Measurements from ENCODE around the gene PTAFR.

DNA sequence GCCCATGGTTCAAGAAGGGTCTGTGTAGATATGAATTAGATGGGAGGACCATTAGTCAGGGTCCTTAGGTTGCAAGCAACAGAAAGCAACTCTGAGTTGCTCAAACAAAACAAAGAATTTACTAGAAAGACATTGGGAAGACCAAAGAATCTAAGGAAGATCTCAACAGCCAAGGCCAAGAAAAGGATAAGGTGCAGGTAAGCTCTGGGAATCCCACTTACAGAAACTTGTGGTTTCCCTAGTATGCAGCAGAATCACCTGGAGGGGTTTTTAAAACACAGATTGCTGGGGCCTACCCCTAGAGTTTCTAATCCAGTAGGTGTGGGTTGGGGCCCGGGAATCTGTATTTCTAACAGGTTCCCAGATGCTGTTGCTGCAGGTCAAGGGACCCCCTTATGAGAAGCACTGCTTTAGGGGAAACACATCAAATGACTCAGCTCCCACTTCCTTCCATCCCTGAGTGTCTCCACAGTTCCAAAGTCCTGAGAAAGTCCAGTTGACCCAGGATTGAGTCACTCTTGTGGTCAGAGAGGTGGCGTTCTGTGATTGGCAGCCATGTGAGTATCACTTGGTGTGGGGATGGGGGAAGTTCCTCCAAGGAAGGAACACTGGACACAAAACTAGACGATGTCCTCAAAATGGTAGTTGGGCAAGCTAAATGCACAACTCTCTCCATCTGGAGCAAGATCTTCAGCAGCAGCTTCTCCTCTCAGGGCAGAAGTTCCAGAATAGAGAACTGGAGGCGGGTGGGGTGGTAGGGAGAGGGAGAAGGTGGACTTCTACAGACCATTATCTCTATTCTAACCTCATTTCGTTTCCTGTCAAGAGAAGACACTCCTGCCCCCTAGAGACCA is 63.9 kb downstream of the PTAFR start:
- TF ChIP-seq, protein P1, sequence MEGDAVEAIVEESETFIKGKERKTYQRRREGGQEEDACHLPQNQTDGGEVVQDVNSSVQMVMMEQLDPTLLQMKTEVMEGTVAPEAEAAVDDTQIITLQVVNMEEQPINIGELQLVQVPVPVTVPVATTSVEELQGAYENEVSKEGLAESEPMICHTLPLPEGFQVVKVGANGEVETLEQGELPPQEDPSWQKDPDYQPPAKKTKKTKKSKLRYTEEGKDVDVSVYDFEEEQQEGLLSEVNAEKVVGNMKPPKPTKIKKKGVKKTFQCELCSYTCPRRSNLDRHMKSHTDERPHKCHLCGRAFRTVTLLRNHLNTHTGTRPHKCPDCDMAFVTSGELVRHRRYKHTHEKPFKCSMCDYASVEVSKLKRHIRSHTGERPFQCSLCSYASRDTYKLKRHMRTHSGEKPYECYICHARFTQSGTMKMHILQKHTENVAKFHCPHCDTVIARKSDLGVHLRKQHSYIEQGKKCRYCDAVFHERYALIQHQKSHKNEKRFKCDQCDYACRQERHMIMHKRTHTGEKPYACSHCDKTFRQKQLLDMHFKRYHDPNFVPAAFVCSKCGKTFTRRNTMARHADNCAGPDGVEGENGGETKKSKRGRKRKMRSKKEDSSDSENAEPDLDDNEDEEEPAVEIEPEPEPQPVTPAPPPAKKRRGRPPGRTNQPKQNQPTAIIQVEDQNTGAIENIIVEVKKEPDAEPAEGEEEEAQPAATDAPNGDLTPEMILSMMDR (IDR thresholded peaks at IDR 0.05; ENCODE audit: insufficient read depth, low read length, poor library complexity, severe bottlenecking): no peak
- no peak for TF ChIP-seq EZH2phosphoT487 (conservative IDR thresholded peaks at IDR 0.05; ENCODE audit: low read length)
